HepG2 (cell line): ENCODE data around the gene ENTPD6. TPM values are rescaled to one million over a fixed set of nuclear protein-coding genes. Genes with fewer than 3 reads are reported as not detected.

Experiments
- NCOA2 ChIP-seq: sonication (generic); formaldehyde crosslinking; IDR thresholded peaks from 2 replicates; pipeline ENCODE4 v1.8.0; 2022; ENCODE audit warnings: inconsistent platforms
- PCBP1 ChIP-seq: fragments of 200-400 bp; formaldehyde crosslinking; IDR thresholded peaks from 2 replicates; pipeline ENCODE4 v1.6.1; 2017; ENCODE audit warnings: mild to moderate bottlenecking, low read depth, low read length, borderline replicate concordance
- RFX1 ChIP-seq: fragments of 450-650 bp; IDR thresholded peaks from 2 replicates; pipeline ENCODE4 v1.6.1; 2017
- TSC22D2 ChIP-seq: sonication (generic); formaldehyde crosslinking; IDR thresholded peaks from 2 replicates; pipeline ENCODE4 v1.5.1; 2020; ENCODE audit warnings: missing genetic modification reagents, mild to moderate bottlenecking, borderline replicate concordance
- ZBTB42 ChIP-seq: sonication (generic); formaldehyde crosslinking; IDR thresholded peaks from 2 replicates; pipeline ENCODE4 v1.5.0; 2020; ENCODE audit warnings: mild to moderate bottlenecking, missing genetic modification reagents
- ZFP36 ChIP-seq: fragments of 150-350 bp; IDR thresholded peaks from 2 replicates; pipeline ENCODE4 v1.6.1; 2018; ENCODE audit warnings: borderline replicate concordance, low read length, low read depth; ENCODE audit not compliant: partially characterized antibody
- ZIK1 ChIP-seq: sonication (generic); formaldehyde crosslinking; IDR thresholded peaks from 2 replicates; pipeline ENCODE4 v1.5.0; 2020; ENCODE audit warnings: mild to moderate bottlenecking, low read depth, missing genetic modification reagents, borderline replicate concordance
- ZNF33A ChIP-seq: sonication (generic); formaldehyde crosslinking; IDR thresholded peaks from 2 replicates; pipeline ENCODE4 v1.5.1; 2020; ENCODE audit warnings: missing genetic modification reagents, mild to moderate bottlenecking, moderate library complexity, borderline replicate concordance
- ZNF503 ChIP-seq: sonication (generic); formaldehyde crosslinking; IDR thresholded peaks from 2 replicates; pipeline ENCODE4 v1.4.0; 2020; ENCODE audit warnings: missing genetic modification reagents
- ZNF513 ChIP-seq: sonication (generic); formaldehyde crosslinking; conservative IDR thresholded peaks from 2 replicates; pipeline ENCODE4 v1.5.0; 2020; ENCODE audit warnings: missing genetic modification reagents
- ZNF549 ChIP-seq: sonication (generic); formaldehyde crosslinking; IDR thresholded peaks from 2 replicates; pipeline ENCODE4 v1.5.0; 2020; ENCODE audit warnings: missing genetic modification reagents
- ZNF552 ChIP-seq: sonication (generic); formaldehyde crosslinking; IDR thresholded peaks from 2 replicates; pipeline ENCODE4 v1.9.0; 2022; ENCODE audit warnings: missing genetic modification reagents, mild to moderate bottlenecking, borderline replicate concordance
- ZNF709 ChIP-seq: sonication (generic); formaldehyde crosslinking; IDR thresholded peaks from 2 replicates; pipeline ENCODE4 v1.5.0; 2020; ENCODE audit warnings: mild to moderate bottlenecking, missing genetic modification reagents
- polyA plus RNA-seq, 8 experiments: library from polyadenylated mRNA; depleted of rRNA in 3 of 8; stranded (reverse) in 7 of 8; unstranded in 1 of 8; fragments of >200 nt; fragmentation: Illumina TruSeq in 4 of 8; extraction: Trizol in 4 of 8; gene quantifications; 2 replicates each; pipeline versions ENCODE4 v1.2.1 to v1.2.3, GENCODE V29; 2011 to 2016; ENCODE audit warnings: low read depth in 4 of 8, missing spikeins in 1 of 8, mixed read lengths in 1 of 8; ENCODE audit not compliant: insufficient read depth in 1 of 8
- total RNA-seq, 5 experiments: library from RNA; depleted of rRNA; stranded (reverse); fragments of >200 nt; fragmentation: Illumina TruSeq; extraction: Trizol; gene quantifications; 2 replicates each; pipeline ENCODE4 v1.2.3, GENCODE V29; 2016; ENCODE audit warnings: low read depth in 1 of 5
- TF ChIP-seq, protein P1 (sequence below): sonication (generic); formaldehyde crosslinking; IDR thresholded peaks from 2 replicates; pipeline ENCODE4 v1.5.1; 2020; ENCODE audit warnings: missing genetic modification reagents, mild to moderate bottlenecking, borderline replicate concordance
- TF ChIP-seq, protein P2 (sequence below): sonication (generic); formaldehyde crosslinking; IDR thresholded peaks from 2 replicates; pipeline ENCODE4 v1.4.0; 2020; ENCODE audit warnings: missing genetic modification reagents; ENCODE audit errors: not compliant biosample characterization
- TF ChIP-seq, protein P3 (sequence below): sonication (generic); formaldehyde crosslinking; conservative IDR thresholded peaks from 2 replicates; pipeline ENCODE4 v1.4.0; 2020; ENCODE audit warnings: missing genetic modification reagents
- TF ChIP-seq, protein P4 (sequence below): sonication (generic); formaldehyde crosslinking; IDR thresholded peaks from 2 replicates; pipeline ENCODE4 v1.5.1; 2020; ENCODE audit warnings: missing genetic modification reagents, mild to moderate bottlenecking, borderline replicate concordance

The ENTPD6 gene
- total and polyA plus RNA-seq, 2 of the 13 experiments (the other 11 are each of a cell fraction or from before 2014, with no cell fraction given), result 164 to 172 TPM

DNA sequence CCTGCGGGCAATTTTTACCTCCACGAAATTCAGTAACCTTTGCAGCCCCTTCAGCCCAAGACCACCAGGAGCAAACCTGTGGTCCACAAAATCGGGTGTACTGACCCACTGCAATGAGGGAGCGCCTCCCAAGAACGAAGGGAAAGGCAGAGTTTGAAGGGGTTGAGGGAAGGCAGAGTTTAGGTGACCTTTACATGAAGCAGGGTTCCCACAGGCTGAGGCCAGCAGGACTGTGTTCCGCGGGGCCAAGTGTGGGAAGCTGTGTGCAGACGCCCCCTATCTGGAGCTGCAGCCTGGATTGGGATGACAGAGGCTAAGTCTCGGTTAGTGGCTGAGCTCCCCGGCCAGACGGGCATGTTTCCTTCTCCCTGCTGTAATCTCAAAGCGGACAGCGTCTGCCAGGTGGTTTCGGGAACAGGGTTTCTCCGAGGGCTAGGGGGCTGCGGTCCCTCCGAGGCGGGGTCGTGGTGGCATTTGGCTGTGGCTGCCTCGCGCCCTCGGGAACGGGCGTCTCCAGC is 51.5 kb downstream of the ENTPD6 start (continued):
- TF ChIP-seq, protein P1, sequence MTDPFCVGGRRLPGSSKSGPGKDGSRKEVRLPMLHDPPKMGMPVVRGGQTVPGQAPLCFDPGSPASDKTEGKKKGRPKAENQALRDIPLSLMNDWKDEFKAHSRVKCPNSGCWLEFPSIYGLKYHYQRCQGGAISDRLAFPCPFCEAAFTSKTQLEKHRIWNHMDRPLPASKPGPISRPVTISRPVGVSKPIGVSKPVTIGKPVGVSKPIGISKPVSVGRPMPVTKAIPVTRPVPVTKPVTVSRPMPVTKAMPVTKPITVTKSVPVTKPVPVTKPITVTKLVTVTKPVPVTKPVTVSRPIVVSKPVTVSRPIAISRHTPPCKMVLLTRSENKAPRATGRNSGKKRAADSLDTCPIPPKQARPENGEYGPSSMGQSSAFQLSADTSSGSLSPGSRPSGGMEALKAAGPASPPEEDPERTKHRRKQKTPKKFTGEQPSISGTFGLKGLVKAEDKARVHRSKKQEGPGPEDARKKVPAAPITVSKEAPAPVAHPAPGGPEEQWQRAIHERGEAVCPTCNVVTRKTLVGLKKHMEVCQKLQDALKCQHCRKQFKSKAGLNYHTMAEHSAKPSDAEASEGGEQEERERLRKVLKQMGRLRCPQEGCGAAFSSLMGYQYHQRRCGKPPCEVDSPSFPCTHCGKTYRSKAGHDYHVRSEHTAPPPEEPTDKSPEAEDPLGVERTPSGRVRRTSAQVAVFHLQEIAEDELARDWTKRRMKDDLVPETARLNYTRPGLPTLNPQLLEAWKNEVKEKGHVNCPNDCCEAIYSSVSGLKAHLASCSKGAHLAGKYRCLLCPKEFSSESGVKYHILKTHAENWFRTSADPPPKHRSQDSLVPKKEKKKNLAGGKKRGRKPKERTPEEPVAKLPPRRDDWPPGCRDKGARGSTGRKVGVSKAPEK, result 0 out of 2 replicates have a peak, but pooled peaks have one; percentile 85
- TF ChIP-seq, protein P2, sequence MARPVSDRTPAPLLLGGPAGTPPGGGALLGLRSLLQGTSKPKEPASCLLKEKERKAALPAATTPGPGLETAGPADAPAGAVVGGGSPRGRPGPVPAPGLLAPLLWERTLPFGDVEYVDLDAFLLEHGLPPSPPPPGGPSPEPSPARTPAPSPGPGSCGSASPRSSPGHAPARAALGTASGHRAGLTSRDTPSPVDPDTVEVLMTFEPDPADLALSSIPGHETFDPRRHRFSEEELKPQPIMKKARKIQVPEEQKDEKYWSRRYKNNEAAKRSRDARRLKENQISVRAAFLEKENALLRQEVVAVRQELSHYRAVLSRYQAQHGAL (CRISPR knock-in tag), result no peak
- no peak; the same call in 1 of the 2 replicates for TF ChIP-seq ZNF552
- 0 out of 2 replicates have a peak, but pooled peaks have one; percentile 9 for TF ChIP-seq TSC22D2 (CRISPR knock-in tag)
- no peak for TF ChIP-seq ZNF33A (CRISPR knock-in tag)
- TF ChIP-seq ZFP36, result no peak
- TF ChIP-seq, protein P3, sequence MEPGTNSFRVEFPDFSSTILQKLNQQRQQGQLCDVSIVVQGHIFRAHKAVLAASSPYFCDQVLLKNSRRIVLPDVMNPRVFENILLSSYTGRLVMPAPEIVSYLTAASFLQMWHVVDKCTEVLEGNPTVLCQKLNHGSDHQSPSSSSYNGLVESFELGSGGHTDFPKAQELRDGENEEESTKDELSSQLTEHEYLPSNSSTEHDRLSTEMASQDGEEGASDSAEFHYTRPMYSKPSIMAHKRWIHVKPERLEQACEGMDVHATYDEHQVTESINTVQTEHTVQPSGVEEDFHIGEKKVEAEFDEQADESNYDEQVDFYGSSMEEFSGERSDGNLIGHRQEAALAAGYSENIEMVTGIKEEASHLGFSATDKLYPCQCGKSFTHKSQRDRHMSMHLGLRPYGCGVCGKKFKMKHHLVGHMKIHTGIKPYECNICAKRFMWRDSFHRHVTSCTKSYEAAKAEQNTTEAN (CRISPR knock-in tag), result no peak
- TF ChIP-seq ZIK1 (CRISPR knock-in tag), result no peak
- 0 out of 2 replicates have a peak, but pooled peaks have one; percentile 59 for TF ChIP-seq ZNF709 (CRISPR knock-in tag)
- TF ChIP-seq, protein P4, sequence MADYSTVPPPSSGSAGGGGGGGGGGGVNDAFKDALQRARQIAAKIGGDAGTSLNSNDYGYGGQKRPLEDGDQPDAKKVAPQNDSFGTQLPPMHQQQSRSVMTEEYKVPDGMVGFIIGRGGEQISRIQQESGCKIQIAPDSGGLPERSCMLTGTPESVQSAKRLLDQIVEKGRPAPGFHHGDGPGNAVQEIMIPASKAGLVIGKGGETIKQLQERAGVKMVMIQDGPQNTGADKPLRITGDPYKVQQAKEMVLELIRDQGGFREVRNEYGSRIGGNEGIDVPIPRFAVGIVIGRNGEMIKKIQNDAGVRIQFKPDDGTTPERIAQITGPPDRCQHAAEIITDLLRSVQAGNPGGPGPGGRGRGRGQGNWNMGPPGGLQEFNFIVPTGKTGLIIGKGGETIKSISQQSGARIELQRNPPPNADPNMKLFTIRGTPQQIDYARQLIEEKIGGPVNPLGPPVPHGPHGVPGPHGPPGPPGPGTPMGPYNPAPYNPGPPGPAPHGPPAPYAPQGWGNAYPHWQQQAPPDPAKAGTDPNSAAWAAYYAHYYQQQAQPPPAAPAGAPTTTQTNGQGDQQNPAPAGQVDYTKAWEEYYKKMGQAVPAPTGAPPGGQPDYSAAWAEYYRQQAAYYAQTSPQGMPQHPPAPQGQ (CRISPR knock-in tag), result no peak; the same call in 1 of the 2 replicates
- no peak for TF ChIP-seq RFX1
- no peak for TF ChIP-seq ZNF549
- no peak for TF ChIP-seq NCOA2
- TF ChIP-seq ZNF503, result peak; percentile 1; the same call in 1 of the 2 replicates
- no peak for TF ChIP-seq PCBP1
- 0 out of 2 replicates have a peak, but pooled peaks have one; percentile 48 for TF ChIP-seq ZNF513 (CRISPR knock-in tag)
- no peak for TF ChIP-seq ZBTB42 (CRISPR knock-in tag)
